ENCODE results near the gene MBD3L2.
"Not testable (repeated sequence)": the region's sequence is repeated elsewhere in the genome, so short reads cannot be mapped to it uniquely, and the experiment has no call there.

DNA sequence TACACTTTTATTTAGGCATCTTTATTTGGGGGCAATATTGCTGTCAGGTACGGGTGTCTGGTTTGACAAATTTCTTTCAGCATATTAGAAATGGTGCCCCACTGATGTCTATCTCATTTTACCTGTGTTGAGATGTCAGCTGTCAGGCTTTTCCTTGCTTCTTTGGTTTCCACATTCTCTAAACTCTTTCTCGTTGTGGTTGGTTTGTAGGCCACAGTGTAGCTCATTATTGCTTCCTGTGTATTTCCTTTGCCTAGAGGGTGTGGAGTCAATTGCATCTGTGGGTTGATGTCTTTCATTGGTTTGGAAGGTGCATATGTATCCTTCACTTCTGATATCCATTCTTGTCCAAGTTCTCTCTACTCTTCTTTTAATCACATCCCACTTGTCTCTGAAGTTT, 10.9 kb downstream of the MBD3L2 start:
- TF ChIP-seq, protein P1, sequence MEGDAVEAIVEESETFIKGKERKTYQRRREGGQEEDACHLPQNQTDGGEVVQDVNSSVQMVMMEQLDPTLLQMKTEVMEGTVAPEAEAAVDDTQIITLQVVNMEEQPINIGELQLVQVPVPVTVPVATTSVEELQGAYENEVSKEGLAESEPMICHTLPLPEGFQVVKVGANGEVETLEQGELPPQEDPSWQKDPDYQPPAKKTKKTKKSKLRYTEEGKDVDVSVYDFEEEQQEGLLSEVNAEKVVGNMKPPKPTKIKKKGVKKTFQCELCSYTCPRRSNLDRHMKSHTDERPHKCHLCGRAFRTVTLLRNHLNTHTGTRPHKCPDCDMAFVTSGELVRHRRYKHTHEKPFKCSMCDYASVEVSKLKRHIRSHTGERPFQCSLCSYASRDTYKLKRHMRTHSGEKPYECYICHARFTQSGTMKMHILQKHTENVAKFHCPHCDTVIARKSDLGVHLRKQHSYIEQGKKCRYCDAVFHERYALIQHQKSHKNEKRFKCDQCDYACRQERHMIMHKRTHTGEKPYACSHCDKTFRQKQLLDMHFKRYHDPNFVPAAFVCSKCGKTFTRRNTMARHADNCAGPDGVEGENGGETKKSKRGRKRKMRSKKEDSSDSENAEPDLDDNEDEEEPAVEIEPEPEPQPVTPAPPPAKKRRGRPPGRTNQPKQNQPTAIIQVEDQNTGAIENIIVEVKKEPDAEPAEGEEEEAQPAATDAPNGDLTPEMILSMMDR (conservative IDR thresholded peaks at IDR 0.05; ENCODE audit: low read length) = not testable (repeated sequence)
- TF ChIP-seq EZH2phosphoT487 (IDR thresholded peaks at IDR 0.05; ENCODE audit: borderline replicate concordance) = not testable (repeated sequence)

All from Loucy (cell line).